NCI-H2081 treated with DMSO at 0.1 percent for 48 hours (cell line): Measurements from ENCODE around the gene ITGB2.

Experiments used
- DNase-seq: peaks from one replicate; lab custom pipeline; 2025; lab: John Stamatoyannopoulos, UW

Gene ITGB2

GRCh38 chr21:44897326-44898010 lies 23.2 kb downstream of the ITGB2 start:
- DNase-seq = no peak

- no peak for DNase-seq
These were observed 24.0 kb downstream of the ITGB2 start for GRCh38 chr21:44896561-44897286.

GRCh38 chr21:44895859-44896258 lies 24.8 kb downstream of the ITGB2 start:
- DNase-seq = no peak

- no peak for DNase-seq
These were observed 25.9 kb downstream of the ITGB2 start for GRCh38 chr21:44894687-44895302.

GRCh38 chr21:44893948-44894656 lies 26.6 kb downstream of the ITGB2 start:
- DNase-seq = no peak

- DNase-seq = no peak
These were observed 27.5 kb downstream of the ITGB2 start for GRCh38 chr21:44893278-44893556.

- no peak for DNase-seq
These were observed 28.0 kb downstream of the ITGB2 start for GRCh38 chr21:44892536-44893277.

- DNase-seq = no peak
These were observed 28.6 kb downstream of the ITGB2 start for GRCh38 chr21:44892095-44892494.

- no peak for DNase-seq
These were observed 29.1 kb downstream of the ITGB2 start for GRCh38 chr21:44891631-44892031.

- no peak for DNase-seq
These were observed 29.6 kb downstream of the ITGB2 start for GRCh38 chr21:44890961-44891541.

GRCh38 chr21:44890338-44890931 lies 30.3 kb downstream of the ITGB2 start:
- no peak for DNase-seq

- no peak for DNase-seq
These were observed 30.9 kb downstream of the ITGB2 start for GRCh38 chr21:44889625-44890337.

- no peak for DNase-seq
These were observed 31.8 kb downstream of the ITGB2 start for GRCh38 chr21:44888581-44889550.

GRCh38 chr21:44887807-44888580 lies 32.7 kb downstream of the ITGB2 start:
- no peak for DNase-seq

- no peak for DNase-seq
These were observed 33.4 kb downstream of the ITGB2 start for GRCh38 chr21:44887126-44887806.

- DNase-seq = no peak
These were observed 34.3 kb downstream of the ITGB2 start for GRCh38 chr21:44886113-44887075.

GRCh38 chr21:44885615-44886014 lies 35.1 kb downstream of the ITGB2 start:
- no peak for DNase-seq
